K562 (cell line): Measurements from ENCODE around the gene NUP50. TPM values are rescaled to one million over a fixed set of nuclear protein-coding genes. Genes with fewer than 3 reads are reported as not detected.

Source experiments
- ATAC-seq: fragments of 200-7000 bp; cut with Tn5 transposase; 3 replicates; pipeline ENCODE4 v1.9.1; 2020; ENCODE audit warnings: moderate library complexity
- BruUV-seq: library from RNA; stranded (reverse); fragments of 400-500 nt; replicated peaks from 2 replicates; lab custom pipeline; 2021; lab: Mats Ljungman, UMichigan
- CTCF ChIA-PET: fragments of 300-600 bp; formaldehyde crosslinking; extraction: SDS; loops from one replicate; lab custom pipeline; 2021; ENCODE audit warnings: low intra/inter-chr PET ratio; lab: Yijun Ruan, JAX
- POLR2A ChIA-PET: fragments of 300-600, 350-650 bp; sonication (Branson Sonifier 250); formaldehyde crosslinking; extraction: SDS; loops from one replicate; lab custom pipeline; 2021; ENCODE audit warnings: antibody characterized with exemption, inconsistent platforms; lab: Yijun Ruan, JAX
- DNase-seq, 4 experiments: peaks; one replicate each; pipeline versions ENCODE4 v3.0.0 to v3.0.0-alpha.2; 2011 to 2018; ENCODE audit warnings: low spot score in 3 of 4, mixed read lengths in 3 of 4; ENCODE audit errors: extremely low read depth in 1 of 4
- FAIRE-seq: peaks from 2 replicates; lab custom pipeline; 2011; peaks lifted over from hg19 to GRCh38; lab: Jason Lieb, UNC
- H2AFZ ChIP-seq: 2 replicates; pipeline ENCODE4 v1.6.0; 2011; ENCODE audit warnings: low read depth, low read length, control low read depth, inconsistent platforms
- H3K27ac ChIP-seq: fragments of 200-600 bp; 3 replicates; pipeline ENCODE4 v1.8.0; 2011; ENCODE audit warnings: low read depth, mild to moderate bottlenecking, control low read depth, inconsistent platforms, low read length, moderate library complexity, mixed read lengths; ENCODE audit errors: extremely low read depth
- H3K27me3 ChIP-seq, 2 experiments: fragments of 300-600 bp in 1 of 2; 2 replicates in 1 of 2; 3 replicates in 1 of 2; pipeline versions ENCODE4 v1.6.0 to v1.8.0; 2011; ENCODE audit warnings: inconsistent platforms in 2 of 2, low read length in 2 of 2, mild to moderate bottlenecking in 1 of 2, mixed read lengths in 1 of 2, moderate library complexity in 1 of 2; ENCODE audit not compliant: control insufficient read depth in 2 of 2, insufficient read depth in 2 of 2
- H3K36me3 ChIP-seq: fragments of 300-600 bp; 3 replicates; pipeline ENCODE4 v1.8.0; 2011; ENCODE audit warnings: mild to moderate bottlenecking, low read length, inconsistent platforms; ENCODE audit not compliant: control insufficient read depth, insufficient read depth
- H3K4me1 ChIP-seq, 2 experiments: fragments of 200-600 bp in 1 of 2; replicated peaks in 1 of 2; 2 replicates in 1 of 2; 3 replicates in 1 of 2; pipeline versions ENCODE4 v1.5.1 to v1.8.0; 2011; ENCODE audit warnings: inconsistent platforms in 2 of 2, low read length in 2 of 2, mild to moderate bottlenecking in 1 of 2, mixed read lengths in 1 of 2, moderate library complexity in 1 of 2; ENCODE audit not compliant: control insufficient read depth in 2 of 2, insufficient read depth in 2 of 2
- H3K4me2 ChIP-seq: 2 replicates; pipeline ENCODE4 v1.6.1; 2011; ENCODE audit warnings: low read length, control low read depth, inconsistent platforms, mixed read lengths; ENCODE audit not compliant: insufficient read depth
- H3K4me3 ChIP-seq: fragments of 200-600 bp; sonication (generic), shearing (Covaris generic); 2 replicates; pipeline ENCODE4 v1.5.1; 2016; ENCODE audit warnings: control low read depth, inconsistent platforms
- H3K79me2 ChIP-seq: fragments of 200-600 bp; 3 replicates; pipeline ENCODE4 v1.8.0; 2011; ENCODE audit warnings: low read length, inconsistent platforms; ENCODE audit not compliant: control insufficient read depth, insufficient read depth
- H3K9ac ChIP-seq, 2 experiments: 2 replicates each; pipeline versions ENCODE4 v1.6.0 to v1.6.1; 2011; ENCODE audit warnings: low read depth in 2 of 2, low read length in 2 of 2, control low read depth in 1 of 2, inconsistent platforms in 1 of 2, mild to moderate bottlenecking in 1 of 2, mixed read lengths in 1 of 2; ENCODE audit not compliant: insufficient read depth in 1 of 2
- H3K9me1 ChIP-seq: one replicate; pipeline ENCODE4 v1.6.0; 2011; ENCODE audit warnings: inconsistent platforms, mild to moderate bottlenecking, low read length, moderate library complexity; ENCODE audit not compliant: control insufficient read depth, insufficient read depth
- H3K9me3 ChIP-seq: replicated peaks from 2 replicates; pipeline ENCODE4 v1.5.1; 2011; ENCODE audit warnings: low read depth, low read length, inconsistent platforms; ENCODE audit not compliant: control insufficient read depth, insufficient read depth
- H4K20me1 ChIP-seq: replicated peaks from 2 replicates; pipeline ENCODE4 v1.6.1; 2011; ENCODE audit warnings: low read length, inconsistent platforms, mixed read lengths; ENCODE audit not compliant: control insufficient read depth, insufficient read depth
- FOXA3 ChIP-seq, 2 experiments: fragments of 450-650 bp in 1 of 2; sonication (generic) in 1 of 2; formaldehyde crosslinking; IDR thresholded peaks in 1 of 2; conservative IDR thresholded peaks in 1 of 2; 2 replicates each; pipeline versions ENCODE4 v1.4.0 to v1.8.0; 2020 to 2022; ENCODE audit warnings: mild to moderate bottlenecking in 2 of 2, missing genetic modification reagents in 1 of 2
- HLTF ChIP-seq: fragments of 450-650 bp; IDR thresholded peaks from 2 replicates; pipeline ENCODE4 v1.6.1; 2016
- MLX ChIP-seq, 2 experiments: fragments of 450-650 bp in 1 of 2; sonication (generic) in 1 of 2; formaldehyde crosslinking; conservative IDR thresholded peaks; 2 replicates each; pipeline versions ENCODE4 v1.4.0 to v1.8.1; 2020 to 2022; ENCODE audit warnings: mild to moderate bottlenecking in 1 of 2, missing genetic modification reagents in 1 of 2
- SRSF3 ChIP-seq: fragments of 200-400 bp; formaldehyde crosslinking; IDR thresholded peaks from 2 replicates; pipeline ENCODE4 v1.6.1; 2016; ENCODE audit warnings: mild to moderate bottlenecking, low read length, moderate library complexity; ENCODE audit not compliant: insufficient read depth
- ZNF197 ChIP-seq: fragments of 200-800 bp; sonication (Bioruptor generic); IDR thresholded peaks from 2 replicates; pipeline ENCODE4 v1.6.1; 2016; ENCODE audit warnings: low read depth, missing genetic modification characterization, missing compliant biosample characterization
- ZNF354B ChIP-seq: fragments of 250-450 bp; sonication (Bioruptor Pico); IDR thresholded peaks from 2 replicates; pipeline ENCODE4 v1.4.0; 2020
- WGBS: fragments of 100-300 bp; shearing (Covaris generic); methylation state at CpG from one replicate; pipeline ENCODE4 v1.1.6; 2016; ENCODE audit warnings: low coverage, mixed read lengths; ENCODE audit not compliant: insufficient coverage; ENCODE audit errors: missing lambda C conversion rate; 5-methylcytosine and 5-hydroxymethylcytosine counted together
- in situ Hi-C: fragments of 300-500 bp; cut with MboI; formaldehyde crosslinking; loops from 4 replicates; pipeline ENCODE4 v1.15.0; 2018; ENCODE audit warnings: inconsistent platforms, mixed read lengths
- intact Hi-C: fragments of 100-400 bp; cut with micrococcal nuclease; formaldehyde crosslinking; loops from 2 replicates; pipeline ENCODE4 v1.14.2; 2022
- polyA plus RNA-seq, 8 experiments: library from polyadenylated mRNA; depleted of rRNA in 4 of 8; stranded (reverse) in 5 of 8; unstranded in 3 of 8; fragments of >200 nt; fragmentation: Nextera tagmentation in 2 of 8; fragmentation: Illumina TruSeq in 1 of 8; extraction: Ambion mirVana in 2 of 8; extraction: Trizol in 1 of 8; gene quantifications; 2 replicates each; pipeline versions ENCODE4 v1.2.1 to v1.2.3, GENCODE V29; 2011 to 2014; ENCODE audit warnings: inconsistent platforms in 1 of 8, missing spikeins in 1 of 8
- total RNA-seq, 7 experiments: library from RNA; depleted of rRNA in 6 of 7; stranded (reverse); fragments of >200 nt in 6 of 7; fragmentation: Illumina TruSeq in 2 of 7; extraction: Trizol in 2 of 7; gene quantifications; 2 replicates each; pipeline versions ENCODE4 v1.2.1 to v1.2.3, GENCODE V29; 2011 to 2021; ENCODE audit warnings: low replicate concordance in 1 of 7
- TF ChIP-seq, protein P1 (sequence below): sonication (generic); formaldehyde crosslinking; IDR thresholded peaks from 2 replicates; pipeline ENCODE4 v1.8.1; 2022; ENCODE audit warnings: missing genetic modification reagents

The NUP50 gene
- total and polyA plus RNA-seq, 9 of the 15 experiments (the other 6 are each of a cell fraction or from before 2014, with no cell fraction given): 23.8 to 83.7 (median 55.3) TPM

DNA sequence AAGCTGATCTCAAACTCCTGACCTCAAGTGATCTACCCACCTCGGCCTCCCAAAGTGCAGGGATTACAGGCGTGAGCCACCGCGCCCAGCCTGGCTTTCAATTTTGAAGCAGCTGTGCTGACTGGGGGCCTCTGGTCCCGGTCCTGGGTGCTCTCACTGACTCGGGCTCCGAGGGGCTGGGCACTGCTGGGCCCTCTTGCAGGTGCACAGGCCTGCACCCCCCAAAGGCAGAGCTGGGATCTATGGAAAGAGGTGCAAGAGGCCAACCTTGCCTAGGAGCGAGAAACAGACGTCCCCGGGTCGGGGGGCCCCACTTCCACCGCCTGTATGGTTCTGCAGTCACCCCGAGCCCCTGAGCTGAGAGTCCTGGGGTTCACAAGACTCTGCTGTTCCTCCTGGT lies 43.8 kb downstream of the NUP50 start (continued):
- TF ChIP-seq, protein P1, sequence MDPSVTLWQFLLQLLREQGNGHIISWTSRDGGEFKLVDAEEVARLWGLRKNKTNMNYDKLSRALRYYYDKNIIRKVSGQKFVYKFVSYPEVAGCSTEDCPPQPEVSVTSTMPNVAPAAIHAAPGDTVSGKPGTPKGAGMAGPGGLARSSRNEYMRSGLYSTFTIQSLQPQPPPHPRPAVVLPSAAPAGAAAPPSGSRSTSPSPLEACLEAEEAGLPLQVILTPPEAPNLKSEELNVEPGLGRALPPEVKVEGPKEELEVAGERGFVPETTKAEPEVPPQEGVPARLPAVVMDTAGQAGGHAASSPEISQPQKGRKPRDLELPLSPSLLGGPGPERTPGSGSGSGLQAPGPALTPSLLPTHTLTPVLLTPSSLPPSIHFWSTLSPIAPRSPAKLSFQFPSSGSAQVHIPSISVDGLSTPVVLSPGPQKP (CRISPR knock-in tag): no peak
- TF ChIP-seq MLX (CRISPR knock-in tag; conservative IDR thresholded peaks at IDR 0.05) (no peak), HLTF (no peak), ZNF197 (CRISPR knock-in tag) (no peak), ZNF354B (CRISPR knock-in tag) (no peak)

- H3K79me2 ChIP-seq: no peaks in the 10 kb centered on the region
- H3K9me3 ChIP-seq: no peaks in the 10 kb centered on the region
- POLR2A ChIA-PET: interaction anchor here (0.7 kb wide), 1 partner anchor 12 kb away, joined by 3 read pairs; no protein-coding TSS in a partner anchor
- no peak overlapping the region for H3K27ac ChIP-seq
- no TSS peak for BruUV-seq
- intact Hi-C loops: loop anchor here (10.0 kb wide), 1 partner anchor 103 kb away; no protein-coding TSS in a partner anchor
- H3K9me1 ChIP-seq: no peaks in the 10 kb centered on the region
- no peaks in the 10 kb centered on the region for H3K36me3 ChIP-seq
- ATAC-seq: no peak
- H3K4me2 ChIP-seq: no peak overlapping the region
- no peak overlapping the region for H2AFZ ChIP-seq
- TF ChIP-seq SRSF3 (no peak), FOXA3 (CRISPR knock-in tag; conservative IDR thresholded peaks at IDR 0.05 in 1 of 2, IDR thresholded peaks at IDR 0.05 in 1 of 2) (peak in 1 of 2 experiments; percentile 78; a peak in 1 of 4 replicates)
- TF ChIP-seq, all 486 proteins: peak for 1
- in situ Hi-C loops: no loop called here
- 64% methylated on average over 18 of the region's 24 CpGs for WGBS
- no peak for DNase-seq
- Histone ChIP-seq H3K27me3 (peaks cover 0 to 5% of the 10 kb centered on the region in 2 experiments; a peak in 2 of 5 replicates), H4K20me1 (peaks cover 11% of the 10 kb centered on the region; the same call in 1 of the 2 replicates), H3K9ac (no peak overlapping the region), H3K4me1 (peaks cover 0 to 24% of the 10 kb centered on the region in 2 experiments; a peak in 2 of 5 replicates), H3K4me3 (no peak overlapping the region)
- CTCF ChIA-PET: interaction anchor here (0.6 kb wide), 2 partner anchors 38 to 1036 kb away, joined by 3 to 4 read pairs; no protein-coding TSS in a partner anchor
- no peak for FAIRE-seq
Measured at GRCh38 chr22:45207981-45208664, 44.4 kb downstream of the NUP50 start.
